Osteoblast (primary cell): ENCODE data around the gene GOLGA8B. TPM values are rescaled to one million over a fixed set of nuclear protein-coding genes. Genes with fewer than 3 reads are reported as not detected.

Experiments
- DNase-seq: peaks from one replicate; pipeline ENCODE4 v3.0.0; 2011; ENCODE audit warnings: low spot score, mixed read lengths; ENCODE audit not compliant: insufficient read length; ENCODE audit errors: missing footprints
- H2AFZ ChIP-seq: 2 replicates; pipeline ENCODE4 v1.6.0; 2011; ENCODE audit warnings: mild to moderate bottlenecking, low read length
- H3K27ac ChIP-seq: 2 replicates; pipeline ENCODE4 v1.5.1; 2011; ENCODE audit warnings: mild to moderate bottlenecking, low read depth, low read length, moderate library complexity
- H3K27me3 ChIP-seq: 2 replicates; pipeline ENCODE4 v1.6.0; 2012; ENCODE audit warnings: mild to moderate bottlenecking, control low read depth, inconsistent platforms, low read length, moderate library complexity; ENCODE audit not compliant: insufficient read depth
- H3K36me3 ChIP-seq: 2 replicates; pipeline ENCODE4 v1.5.1; 2011; ENCODE audit warnings: mild to moderate bottlenecking, low read length, control low read depth, moderate library complexity; ENCODE audit not compliant: insufficient read depth
- H3K4me1 ChIP-seq: 2 replicates; pipeline ENCODE4 v1.5.1; 2011; ENCODE audit warnings: mild to moderate bottlenecking, low read length, control low read depth, moderate library complexity; ENCODE audit not compliant: insufficient read depth
- H3K4me2 ChIP-seq: 2 replicates; pipeline ENCODE4 v1.6.0; 2011; ENCODE audit warnings: mild to moderate bottlenecking, low read length; ENCODE audit not compliant: insufficient read depth
- H3K4me3 ChIP-seq: fragments of 200-600 bp; sonication (generic); 3 replicates; pipeline ENCODE4 v1.5.1; 2012; ENCODE audit warnings: mild to moderate bottlenecking, low read length, inconsistent platforms; ENCODE audit not compliant: insufficient read depth
- H3K79me2 ChIP-seq: 2 replicates; pipeline ENCODE4 v1.6.0; 2012; ENCODE audit warnings: mild to moderate bottlenecking, low read length, control low read depth, inconsistent platforms; ENCODE audit not compliant: insufficient read depth
- H3K9me3 ChIP-seq: 2 replicates; pipeline ENCODE4 v1.5.1; 2011; ENCODE audit warnings: low read depth, low read length, control low read depth
- H4K20me1 ChIP-seq: 2 replicates; pipeline ENCODE4 v1.6.0; 2012; ENCODE audit warnings: mild to moderate bottlenecking, low read length, control low read depth; ENCODE audit not compliant: insufficient read depth
- CTCF ChIP-seq: IDR thresholded peaks from 2 replicates; pipeline ENCODE4 v1.5.1; 2011; ENCODE audit warnings: mild to moderate bottlenecking, low read depth, low read length, moderate library complexity; ENCODE audit errors: extremely low read depth
- total RNA-seq: library from RNA; depleted of rRNA; stranded (reverse); fragments of >200 nt; gene quantifications from 2 replicates; pipeline ENCODE4 v1.2.3, GENCODE V29; 2012

GOLGA8B gene
- total RNA-seq, 1 donor = 57.2 TPM

GRCh38 chr15:34598799-34599585 is 15.5 kb upstream of the GOLGA8B start:
- Histone ChIP-seq H3K27ac (no peak overlapping the region), H3K4me2 (no peak overlapping the region), H3K4me1 (no peaks in the 10 kb centered on the region), H3K36me3 (no peaks in the 10 kb centered on the region), H3K4me3 (no peak overlapping the region), H3K27me3 (peaks cover 12% of the 10 kb centered on the region), H4K20me1 (no peaks in the 10 kb centered on the region), H3K9me3 (no peaks in the 10 kb centered on the region), H2AFZ (no peak overlapping the region), H3K79me2 (no peaks in the 10 kb centered on the region)
- peak; percentile 35 for DNase-seq
- TF ChIP-seq CTCF = no peak

GRCh38 chr15:34597316-34597715 is 13.9 kb upstream of the GOLGA8B start:
- no peak overlapping the region for H3K27ac ChIP-seq
- no peaks in the 10 kb centered on the region for H3K9me3 ChIP-seq
- H3K4me3 ChIP-seq = no peak overlapping the region
- TF ChIP-seq CTCF = no peak
- peaks cover 3% of the 10 kb centered on the region for H3K27me3 ChIP-seq
- no peak overlapping the region for H3K4me2 ChIP-seq
- no peaks in the 10 kb centered on the region for H3K4me1 ChIP-seq
- H3K36me3 ChIP-seq = no peaks in the 10 kb centered on the region
- H2AFZ ChIP-seq = no peak overlapping the region
- no peaks in the 10 kb centered on the region for H4K20me1 ChIP-seq
- no peaks in the 10 kb centered on the region for H3K79me2 ChIP-seq
- no peak for DNase-seq

GRCh38 chr15:34594361-34594760 is 10.9 kb upstream of the GOLGA8B start:
- H3K27me3 ChIP-seq = no peaks in the 10 kb centered on the region
- H3K9me3 ChIP-seq = no peaks in the 10 kb centered on the region
- H3K4me2 ChIP-seq = no peak overlapping the region
- no peak overlapping the region for H3K27ac ChIP-seq
- H3K36me3 ChIP-seq = no peaks in the 10 kb centered on the region
- no peak for TF ChIP-seq CTCF
- no peaks in the 10 kb centered on the region for H3K79me2 ChIP-seq
- H4K20me1 ChIP-seq = no peaks in the 10 kb centered on the region
- no peaks in the 10 kb centered on the region for H3K4me1 ChIP-seq
- DNase-seq = no peak
- H3K4me3 ChIP-seq = no peak overlapping the region
- no peak overlapping the region for H2AFZ ChIP-seq

GRCh38 chr15:34591306-34591705 is 7.9 kb upstream of the GOLGA8B start:
- Histone ChIP-seq H3K4me2 (no peak overlapping the region), H3K9me3 (no peaks in the 10 kb centered on the region), H3K79me2 (no peaks in the 10 kb centered on the region), H3K4me1 (no peaks in the 10 kb centered on the region), H4K20me1 (no peaks in the 10 kb centered on the region), H3K27ac (no peak overlapping the region), H2AFZ (no peak overlapping the region), H3K4me3 (no peak overlapping the region), H3K36me3 (no peaks in the 10 kb centered on the region), H3K27me3 (no peaks in the 10 kb centered on the region)
- no peak for DNase-seq
- no peak for TF ChIP-seq CTCF
